HFF-Myc (cell line): Measurements from ENCODE around the gene NAIF1.
"Not testable (repeated sequence)": the region's sequence is repeated elsewhere in the genome, so short reads cannot be mapped to it uniquely, and the experiment has no call there.

Experiments used
- DNase-seq: peaks from one replicate; pipeline ENCODE4 v3.0.0-alpha.2; 2011; ENCODE audit warnings: low read depth; ENCODE audit errors: extremely low read depth
- H3K4me3 ChIP-seq: replicated peaks from 2 replicates; pipeline ENCODE4 v1.5.1; 2011; ENCODE audit warnings: low read depth, mild to moderate bottlenecking, control low read depth, low read length
- CTCF ChIP-seq: IDR thresholded peaks from 2 replicates; pipeline ENCODE4 v1.5.1; 2012; ENCODE audit warnings: mild to moderate bottlenecking, low read depth, low read length, control low read depth; ENCODE audit errors: missing control alignments

Gene NAIF1

DNA sequence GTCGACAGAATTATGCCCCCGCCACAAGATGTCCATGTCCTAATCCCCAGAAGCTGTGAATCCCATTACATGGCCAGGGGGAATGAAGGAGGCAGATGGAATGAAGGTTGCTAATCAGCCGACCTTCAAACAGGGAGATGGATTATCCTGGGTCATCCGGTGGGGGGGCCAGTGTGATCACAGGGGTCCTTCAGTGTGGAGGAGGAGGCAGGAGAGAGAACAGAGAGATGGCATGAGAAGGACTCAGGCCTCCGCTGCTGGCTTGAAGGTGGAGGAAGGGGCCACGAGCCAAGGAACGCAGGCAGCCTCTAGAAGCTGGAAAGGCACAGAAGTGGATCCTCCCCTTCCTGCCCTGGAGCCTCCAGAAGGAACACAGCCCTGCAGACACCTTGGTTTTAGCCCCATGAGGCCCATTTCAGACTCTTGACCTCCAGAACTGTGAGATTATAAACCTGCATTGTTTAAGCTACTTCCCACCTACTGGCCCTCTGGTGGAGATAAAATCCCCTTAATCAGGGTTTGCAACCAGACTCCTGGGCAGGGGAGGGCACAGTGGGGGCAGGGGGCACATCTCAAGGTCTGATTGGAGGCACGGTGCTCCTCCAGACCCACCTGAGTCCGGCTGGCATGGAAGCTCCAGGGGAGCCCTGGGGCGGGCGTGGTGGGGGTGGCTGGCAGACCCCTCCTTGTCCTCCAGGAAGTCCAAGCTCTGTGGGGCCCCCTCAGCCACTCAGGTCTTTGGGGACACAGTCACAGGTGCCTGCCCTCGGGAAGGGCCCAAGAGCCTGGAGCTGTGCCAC, 46.6 kb upstream of the NAIF1 start:
- H3K4me3 ChIP-seq = no peak overlapping the region
- TF ChIP-seq CTCF = no peak
- no peak for DNase-seq

DNA sequence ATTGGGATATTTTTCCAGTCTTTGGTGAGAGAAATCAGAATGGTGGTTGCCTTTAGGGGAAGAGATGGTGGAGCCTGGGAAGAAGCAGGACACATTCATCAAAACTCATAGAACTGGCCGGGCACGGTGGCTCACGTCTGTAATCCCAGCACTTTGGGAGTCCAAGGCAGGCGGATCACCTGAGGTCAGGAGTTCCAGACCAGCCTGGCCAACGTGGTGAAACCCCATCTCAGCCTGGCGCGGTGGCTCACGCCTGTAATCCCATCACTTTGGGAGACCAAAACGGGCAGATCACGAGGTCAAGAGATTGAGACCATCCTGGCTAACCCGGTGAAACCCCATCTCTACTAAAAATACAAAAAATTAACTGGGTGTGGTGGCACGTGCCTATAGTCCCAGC, 44.6 kb upstream of the NAIF1 start:
- H3K4me3 ChIP-seq, DNase-seq: not testable (repeated sequence)

- no peak for DNase-seq
- no peak for TF ChIP-seq CTCF
- H3K4me3 ChIP-seq = no peak overlapping the region
These were observed 42.1 kb upstream of the NAIF1 start for GRCh38 chr9:128109050-128109709.

- no peak for DNase-seq
- no peak overlapping the region for H3K4me3 ChIP-seq
- TF ChIP-seq CTCF = no peak
These were observed 41.3 kb upstream of the NAIF1 start for GRCh38 chr9:128108269-128109049.

DNA sequence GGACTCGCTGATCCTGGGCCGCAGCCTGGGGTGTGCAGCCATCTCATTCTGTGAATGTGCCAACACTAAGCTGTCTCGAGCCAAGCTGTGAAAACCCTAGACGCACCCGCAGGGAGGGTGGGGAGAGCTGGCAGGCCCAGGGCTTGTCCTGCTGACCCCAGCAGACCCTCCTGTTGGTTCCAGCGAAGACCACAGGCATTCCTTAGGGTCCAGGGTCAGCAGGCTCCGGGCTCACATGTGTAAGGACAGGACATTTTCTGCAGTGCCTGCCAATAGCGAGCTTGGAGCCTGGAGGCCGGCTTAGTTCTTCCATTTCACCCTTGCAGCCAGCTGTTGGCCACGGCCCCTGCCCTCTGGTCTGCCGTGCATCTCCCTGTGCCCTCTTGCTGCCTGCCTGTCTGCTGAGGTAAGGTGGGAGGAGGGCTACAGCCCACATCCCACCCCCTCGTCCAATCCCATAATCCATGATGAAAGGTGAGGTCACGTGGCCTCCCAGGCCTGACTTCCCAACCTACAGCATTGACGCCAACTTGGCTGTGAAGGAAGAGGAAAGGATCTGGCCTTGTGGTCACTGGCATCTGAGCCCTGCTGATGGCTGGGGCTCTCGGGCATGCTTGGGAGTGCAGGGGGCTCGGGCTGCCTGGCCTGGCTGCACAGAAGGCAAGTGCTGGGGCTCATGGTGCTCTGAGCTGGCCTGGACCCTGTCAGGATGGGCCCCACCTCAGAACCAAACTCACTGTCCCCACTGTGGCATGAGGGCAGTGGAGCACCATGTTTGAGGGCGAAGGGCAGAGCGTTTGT, 40.5 kb upstream of the NAIF1 start:
- no peak for DNase-seq
- TF ChIP-seq CTCF = no peak
- no peak overlapping the region for H3K4me3 ChIP-seq

DNA sequence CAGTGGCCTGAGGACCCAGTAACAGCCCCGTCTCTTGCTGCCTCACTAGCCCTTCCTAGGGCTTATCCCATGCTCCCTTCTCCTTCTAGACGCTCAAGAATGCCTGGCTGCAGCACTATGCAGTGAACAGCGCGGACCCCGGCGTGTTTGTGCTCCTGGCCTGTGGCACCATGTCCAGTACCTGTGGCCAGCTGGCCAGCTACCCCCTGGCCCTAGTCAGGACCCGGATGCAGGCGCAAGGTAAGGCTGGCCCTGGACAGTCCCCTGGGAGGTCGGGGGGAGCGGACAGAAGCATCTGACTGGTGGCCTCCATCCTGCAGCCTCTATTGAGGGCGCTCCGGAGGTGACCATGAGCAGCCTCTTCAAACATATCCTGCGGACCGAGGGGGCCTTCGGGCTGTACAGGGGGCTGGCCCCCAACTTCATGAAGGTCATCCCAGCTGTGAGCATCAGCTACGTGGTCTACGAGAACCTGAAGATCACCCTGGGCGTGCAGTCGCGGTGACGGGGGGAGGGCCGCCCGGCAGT, 39.9 kb upstream of the NAIF1 start:
- no peak for DNase-seq
- TF ChIP-seq CTCF = no peak
- H3K4me3 ChIP-seq = no peak overlapping the region
